ENCODE measurements around the gene KIAA1671. TPM values are rescaled to one million over a fixed set of nuclear protein-coding genes. Genes with fewer than 3 reads are reported as not detected.

The KIAA1671 gene
- polyA plus RNA-seq, 1 donor (not counting 4 experiments of a cell fraction or from before 2014, with no cell fraction given): 17.4 TPM

- Histone ChIP-seq H2AFZ (ENCODE audit: control insufficient read depth, low read length) (no peak overlapping the region), H3K36me3 (ENCODE audit: control insufficient read depth in 2 of 2, extremely low read depth in 1 of 2, insufficient read depth in 2 of 2, low read length in 2 of 2) (peaks cover 24 to 30% of the 10 kb centered on the region in 2 experiments), H3K4me3 (ENCODE audit: control insufficient read depth in 2 of 3, extremely low read depth in 1 of 3, insufficient read depth in 2 of 3, low read depth in 1 of 3, low read length in 3 of 3) (no peak overlapping the region), H3K27ac (ENCODE audit: control insufficient read depth, insufficient read depth, low read length) (no peak overlapping the region), H3K9ac (ENCODE audit: control insufficient read depth, extremely low read depth, insufficient read depth, low read length) (no peak overlapping the region), H4K20me1 (ENCODE audit: control insufficient read depth, extremely low read depth, insufficient read depth, low read length) (no peaks in the 10 kb centered on the region), H3K9me1 (ENCODE audit: control insufficient read depth, extremely low read depth, insufficient read depth, low read length) (no peaks in the 10 kb centered on the region), H3K9me3 (ENCODE audit: control insufficient read depth, low read depth, low read length) (no peaks in the 10 kb centered on the region), H3K4me2 (ENCODE audit: control insufficient read depth, extremely low read depth, insufficient read depth, low read depth, low read length) (no peak overlapping the region), H3K4me1 (ENCODE audit: control insufficient read depth, extremely low read depth, insufficient read depth, low read length) (no peaks in the 10 kb centered on the region), H3K27me3 (ENCODE audit: control insufficient read depth, extremely low read depth, insufficient read depth, low read length) (no peaks in the 10 kb centered on the region), H3K79me2 (ENCODE audit: control insufficient read depth, insufficient read depth, low read length) (no peaks in the 10 kb centered on the region)
- FAIRE-seq (no peak), DNase-seq (ENCODE audit: low read depth, low spot score) (no peak)
- dilution Hi-C loops (cut with MboI; ENCODE audit: extremely low pct_ligation_motif_present, low sequenced_read_pairs): no loop called here
- TF ChIP-seq CTCF (optimal IDR thresholded peaks at IDR 0.05 in 1 of 3, IDR thresholded peaks at IDR 0.05 in 1 of 3, conservative IDR thresholded peaks at IDR 0.05 in 1 of 3; ENCODE audit: extremely low read depth in 1 of 3, insufficient read depth in 2 of 3, low read length in 3 of 3): no peak
- no peak for TF ChIP-seq EZH2 (IDR thresholded peaks at IDR 0.05; ENCODE audit: low read length)
These were observed 86.3 kb downstream of the KIAA1671 start for GRCh38 chr22:25038771-25039170.

- H4K20me1 ChIP-seq (ENCODE audit: control insufficient read depth, extremely low read depth, insufficient read depth, low read length): no peaks in the 10 kb centered on the region
- no peaks in the 10 kb centered on the region for H3K9me1 ChIP-seq (ENCODE audit: control insufficient read depth, extremely low read depth, insufficient read depth, low read length)
- TF ChIP-seq EZH2 (IDR thresholded peaks at IDR 0.05; ENCODE audit: low read length) (no peak), CTCF (optimal IDR thresholded peaks at IDR 0.05 in 1 of 3, IDR thresholded peaks at IDR 0.05 in 1 of 3, conservative IDR thresholded peaks at IDR 0.05 in 1 of 3; ENCODE audit: extremely low read depth in 1 of 3, insufficient read depth in 2 of 3, low read length in 3 of 3) (no peak)
- no peak overlapping the region for H3K9ac ChIP-seq (ENCODE audit: control insufficient read depth, extremely low read depth, insufficient read depth, low read length)
- FAIRE-seq (no peak), DNase-seq (ENCODE audit: low read depth, low spot score) (no peak)
- no peaks in the 10 kb centered on the region for H3K9me3 ChIP-seq (ENCODE audit: control insufficient read depth, low read depth, low read length)
- dilution Hi-C loops (cut with MboI; ENCODE audit: extremely low pct_ligation_motif_present, low sequenced_read_pairs): no loop called here
- H3K27ac ChIP-seq (ENCODE audit: control insufficient read depth, insufficient read depth, low read length): no peak overlapping the region
- H2AFZ ChIP-seq (ENCODE audit: control insufficient read depth, low read length): no peak overlapping the region
- H3K4me3 ChIP-seq (ENCODE audit: control insufficient read depth in 2 of 3, extremely low read depth in 1 of 3, insufficient read depth in 2 of 3, low read depth in 1 of 3, low read length in 3 of 3): no peak overlapping the region
- H3K4me2 ChIP-seq (ENCODE audit: control insufficient read depth, extremely low read depth, insufficient read depth, low read depth, low read length): no peak overlapping the region
- no peaks in the 10 kb centered on the region for H3K79me2 ChIP-seq (ENCODE audit: control insufficient read depth, insufficient read depth, low read length)
- H3K27me3 ChIP-seq (ENCODE audit: control insufficient read depth, extremely low read depth, insufficient read depth, low read length): no peaks in the 10 kb centered on the region
- H3K4me1 ChIP-seq (ENCODE audit: control insufficient read depth, extremely low read depth, insufficient read depth, low read length): no peaks in the 10 kb centered on the region
- H3K36me3 ChIP-seq (ENCODE audit: control insufficient read depth in 2 of 2, extremely low read depth in 1 of 2, insufficient read depth in 2 of 2, low read length in 2 of 2): peaks cover 24 to 31% of the 10 kb centered on the region in 2 experiments
These were observed 86.7 kb downstream of the KIAA1671 start for GRCh38 chr22:25039255-25039654.

Measured in keratinocyte (primary cell).